Measurements from ENCODE around the gene RARG.

RARG gene

GRCh38 chr12:53234271-53234914, 2.4 kb upstream of the RARG start:
- TF ChIP-seq, protein P1, sequence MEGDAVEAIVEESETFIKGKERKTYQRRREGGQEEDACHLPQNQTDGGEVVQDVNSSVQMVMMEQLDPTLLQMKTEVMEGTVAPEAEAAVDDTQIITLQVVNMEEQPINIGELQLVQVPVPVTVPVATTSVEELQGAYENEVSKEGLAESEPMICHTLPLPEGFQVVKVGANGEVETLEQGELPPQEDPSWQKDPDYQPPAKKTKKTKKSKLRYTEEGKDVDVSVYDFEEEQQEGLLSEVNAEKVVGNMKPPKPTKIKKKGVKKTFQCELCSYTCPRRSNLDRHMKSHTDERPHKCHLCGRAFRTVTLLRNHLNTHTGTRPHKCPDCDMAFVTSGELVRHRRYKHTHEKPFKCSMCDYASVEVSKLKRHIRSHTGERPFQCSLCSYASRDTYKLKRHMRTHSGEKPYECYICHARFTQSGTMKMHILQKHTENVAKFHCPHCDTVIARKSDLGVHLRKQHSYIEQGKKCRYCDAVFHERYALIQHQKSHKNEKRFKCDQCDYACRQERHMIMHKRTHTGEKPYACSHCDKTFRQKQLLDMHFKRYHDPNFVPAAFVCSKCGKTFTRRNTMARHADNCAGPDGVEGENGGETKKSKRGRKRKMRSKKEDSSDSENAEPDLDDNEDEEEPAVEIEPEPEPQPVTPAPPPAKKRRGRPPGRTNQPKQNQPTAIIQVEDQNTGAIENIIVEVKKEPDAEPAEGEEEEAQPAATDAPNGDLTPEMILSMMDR (IDR thresholded peaks at IDR 0.05) = no peak
- TF ChIP-seq ZFX (IDR thresholded peaks at IDR 0.05; ENCODE audit: borderline replicate concordance) = no peak
- H3K27ac ChIP-seq = peak overlapping the region; percentile 99

GRCh38 chr12:53233671-53234121, 1.7 kb upstream of the RARG start:
- H3K27ac ChIP-seq = peak overlapping the region; percentile 99
- TF ChIP-seq, protein P1 (IDR thresholded peaks at IDR 0.05) = no peak
- TF ChIP-seq ZFX (IDR thresholded peaks at IDR 0.05; ENCODE audit: borderline replicate concordance) = no peak

DNA sequence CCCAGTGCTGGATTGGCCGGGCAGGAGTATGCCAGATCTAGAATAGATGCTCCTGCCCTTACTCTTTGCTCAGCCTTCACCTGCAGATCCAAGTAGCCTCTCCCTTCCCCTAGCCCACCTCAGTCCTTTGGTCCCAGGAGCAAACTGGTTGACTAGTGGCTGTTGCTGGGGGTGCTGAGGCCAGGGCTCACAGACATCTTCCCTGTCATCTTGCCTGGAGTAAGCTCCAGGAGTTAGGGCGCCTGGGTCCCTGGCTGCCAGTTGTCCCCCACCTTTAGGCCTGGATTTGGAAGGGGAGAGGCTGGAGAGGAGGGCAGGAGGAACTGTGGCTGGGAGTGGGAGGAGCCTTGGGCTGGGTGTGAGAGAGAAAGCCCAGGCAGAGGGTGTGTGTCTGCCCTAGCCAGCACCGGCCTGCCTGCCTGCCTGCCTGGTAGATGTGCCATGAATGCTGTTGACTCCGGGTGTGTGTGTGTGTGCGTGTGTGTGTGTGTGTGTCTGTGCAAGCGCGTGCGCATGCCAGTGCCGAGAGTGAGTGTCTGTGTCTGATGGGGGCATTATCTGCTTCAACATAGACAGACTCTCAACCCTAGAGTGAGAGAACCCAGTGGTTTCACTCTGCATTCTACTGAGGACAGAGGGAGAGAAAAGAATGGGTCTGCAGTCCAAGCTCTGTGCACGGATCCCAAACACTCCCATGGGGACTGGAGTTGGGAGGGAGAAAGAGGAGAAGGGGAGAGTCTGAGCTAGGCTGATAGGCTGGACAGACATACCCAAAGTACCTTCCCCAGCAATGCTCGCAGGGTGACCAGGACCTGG, 845 bp upstream of the RARG start:
- TF ChIP-seq, protein P1 (IDR thresholded peaks at IDR 0.05) = no peak
- no peak for TF ChIP-seq ZFX (IDR thresholded peaks at IDR 0.05; ENCODE audit: borderline replicate concordance)
- peak overlapping the region; percentile 99 for H3K27ac ChIP-seq

DNA sequence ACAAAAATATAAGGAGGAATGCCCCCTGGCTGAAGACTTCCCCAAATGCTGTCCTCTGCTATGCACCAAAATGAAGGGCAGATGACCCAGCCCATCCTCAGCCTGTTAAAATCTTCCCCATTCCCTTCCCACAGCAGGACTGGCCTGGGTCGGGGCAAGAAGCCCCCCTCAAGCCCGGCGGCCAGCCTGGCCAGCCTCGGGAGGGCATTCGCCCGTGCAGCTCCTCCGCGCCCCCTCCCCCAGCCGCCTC, 413 bp downstream of the RARG start:
- TF ChIP-seq, protein P1 (IDR thresholded peaks at IDR 0.05) = no peak
- TF ChIP-seq ZFX (IDR thresholded peaks at IDR 0.05; ENCODE audit: borderline replicate concordance) = no peak
- H3K27ac ChIP-seq = peak overlapping the region; percentile 99

GRCh38 chr12:53230108-53230845, 1.7 kb downstream of the RARG start:
- TF ChIP-seq, protein P1 (IDR thresholded peaks at IDR 0.05) = no peak
- TF ChIP-seq ZFX (IDR thresholded peaks at IDR 0.05; ENCODE audit: borderline replicate concordance) = no peak
- H3K27ac ChIP-seq = peak overlapping the region; percentile 99

- TF ChIP-seq, protein P1 (IDR thresholded peaks at IDR 0.05) = no peak
- TF ChIP-seq ZFX (IDR thresholded peaks at IDR 0.05; ENCODE audit: borderline replicate concordance) = no peak
Measured at GRCh38 chr12:53229454-53229853, 2.6 kb downstream of the RARG start.

More at GRCh38 chr12:53229454-53229853, 2.6 kb downstream of the RARG start:
- peak overlapping the region; percentile 99 for H3K27ac ChIP-seq

All from 22Rv1 (cell line).